ENCODE measurements around the gene SVOP.

The SVOP gene

GRCh38 chr12:108858311-108859074, 162.4 kb downstream of the SVOP start:
- FAIRE-seq: peak; percentile 28
- no peak for DNase-seq (ENCODE audit: insufficient read length, low spot score)
